Measurements from ENCODE around the gene ZACN.
"Not testable (repeated sequence)": the region's sequence is repeated elsewhere in the genome, so short reads cannot be mapped to it uniquely, and the experiment has no call there.

Gene ZACN

GRCh38 chr17:76078860-76079534 lies at the start of gene ZACN:
Gene ZACN (plus strand): TSS chr17:76079182. CDS start chr17:76079265, 83 bp downstream.
- DNase-seq, result no peak

GRCh38 chr17:76032073-76032779 lies 46.8 kb upstream of the ZACN start:
- no peak for DNase-seq

GRCh38 chr17:76032780-76033108 lies 46.2 kb upstream of the ZACN start:
- DNase-seq, result no peak

- no peak for DNase-seq
These were observed 45.8 kb upstream of the ZACN start for GRCh38 chr17:76033139-76033538.

DNA sequence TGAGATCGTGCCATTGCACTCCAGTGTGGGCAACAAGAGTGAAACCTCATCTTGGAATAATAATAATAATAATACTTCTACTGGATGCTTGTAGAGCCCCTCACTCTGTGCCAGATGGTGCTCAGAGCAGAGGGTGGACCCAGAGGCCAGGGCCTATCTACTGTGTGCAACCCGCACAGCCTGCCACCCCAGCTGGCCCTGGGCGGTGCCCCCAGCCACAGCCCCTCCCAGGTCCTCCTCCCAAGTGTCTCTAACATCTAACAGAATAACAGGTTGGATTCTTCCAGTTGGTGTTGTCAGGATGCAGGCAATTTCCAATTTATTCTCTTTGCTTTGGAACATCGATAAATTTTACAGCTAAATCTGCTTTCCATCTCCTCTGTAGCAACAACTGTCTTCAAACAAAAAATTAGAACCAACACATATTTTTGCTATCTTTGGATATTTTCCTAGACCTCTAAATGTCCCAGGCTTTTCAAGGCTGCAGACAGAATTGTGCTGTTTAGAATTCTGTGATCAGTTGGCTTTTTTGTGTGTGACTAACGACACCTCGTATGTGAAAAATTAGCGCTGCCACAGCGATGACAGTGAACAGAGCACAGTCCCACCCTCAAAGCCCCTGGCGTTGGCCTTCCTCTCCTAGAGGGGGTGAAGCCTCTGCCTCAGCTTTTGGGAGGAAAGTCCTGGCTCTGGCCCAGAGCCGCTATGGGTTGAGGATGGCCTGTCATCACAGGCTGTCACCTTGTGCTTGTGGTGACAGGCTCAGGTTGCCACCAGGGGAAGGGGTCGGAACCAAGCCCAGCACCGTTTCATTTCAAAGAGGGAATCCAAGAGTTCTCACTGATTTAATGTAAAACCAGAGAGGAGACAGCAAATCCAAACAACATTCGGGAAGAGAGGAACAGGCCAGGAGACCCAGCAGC lies 44.3 kb upstream of the ZACN start:
- DNase-seq, result no peak

DNA sequence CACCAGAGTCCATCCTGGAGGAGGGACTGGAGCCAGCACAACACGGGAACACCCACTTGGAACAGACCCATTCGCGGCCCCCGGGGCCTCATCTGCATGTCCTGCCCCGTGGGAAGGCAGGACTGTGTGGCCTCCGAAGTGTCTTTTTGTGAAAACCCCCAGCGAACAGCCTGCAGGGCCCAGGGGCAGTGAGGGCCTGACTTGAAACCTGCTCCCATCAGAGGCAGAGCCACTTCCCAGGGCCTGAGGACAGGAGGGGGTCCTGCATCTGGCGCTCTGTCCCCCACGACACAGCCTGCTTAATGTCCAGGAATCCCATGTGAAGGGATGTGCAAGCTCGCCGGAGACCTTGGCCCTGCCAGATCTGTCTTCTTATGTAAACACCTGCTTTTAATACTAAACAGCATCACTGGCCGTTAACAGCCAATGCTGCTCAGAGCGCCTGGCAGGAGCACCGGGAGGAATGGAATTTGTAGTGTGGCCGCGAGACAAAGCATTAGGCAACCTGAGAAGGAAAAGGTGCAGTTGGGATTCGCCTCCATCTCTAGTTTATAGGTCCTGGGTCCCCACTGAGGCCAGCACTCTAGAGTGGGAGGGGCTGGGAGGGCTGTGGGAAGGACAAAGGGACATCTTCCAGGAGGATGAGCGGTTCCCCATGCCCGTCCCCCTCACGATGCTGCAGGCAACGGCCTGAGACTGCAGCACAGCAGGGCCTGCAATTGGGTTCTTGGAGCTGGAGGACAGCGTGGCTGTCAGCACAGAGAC lies 42.3 kb upstream of the ZACN start:
- no peak for DNase-seq

GRCh38 chr17:76038050-76038449 lies 40.9 kb upstream of the ZACN start:
- DNase-seq, result no peak

- no peak for DNase-seq
These were observed 39.9 kb upstream of the ZACN start for GRCh38 chr17:76039121-76039520.

- no peak for DNase-seq
These were observed 38.6 kb upstream of the ZACN start for GRCh38 chr17:76040376-76040775.

GRCh38 chr17:76042868-76043267 lies 36.1 kb upstream of the ZACN start:
- not testable (repeated sequence) for DNase-seq

GRCh38 chr17:76044475-76045007 lies 34.4 kb upstream of the ZACN start:
- not testable (repeated sequence) for DNase-seq

DNA sequence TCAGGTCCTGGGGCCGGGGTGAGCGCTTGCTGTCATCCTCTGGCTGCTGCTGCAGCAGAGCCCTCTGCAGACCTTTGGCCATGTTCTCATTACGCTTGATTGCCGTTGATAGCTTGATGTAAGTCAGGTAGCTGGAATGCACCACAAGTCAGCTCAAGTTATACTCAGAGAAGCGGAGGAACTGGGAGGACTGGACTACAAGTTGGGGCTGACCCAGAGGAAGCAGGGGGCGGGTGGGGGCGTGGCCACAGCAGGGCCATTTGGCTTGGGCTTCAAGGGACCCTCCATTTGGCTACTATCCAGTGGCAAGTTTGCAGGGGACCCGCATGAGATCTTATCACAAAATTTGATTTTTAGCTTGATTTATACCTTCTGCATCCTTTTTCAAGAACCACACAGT lies 32.9 kb upstream of the ZACN start:
- DNase-seq, result no peak

DNA sequence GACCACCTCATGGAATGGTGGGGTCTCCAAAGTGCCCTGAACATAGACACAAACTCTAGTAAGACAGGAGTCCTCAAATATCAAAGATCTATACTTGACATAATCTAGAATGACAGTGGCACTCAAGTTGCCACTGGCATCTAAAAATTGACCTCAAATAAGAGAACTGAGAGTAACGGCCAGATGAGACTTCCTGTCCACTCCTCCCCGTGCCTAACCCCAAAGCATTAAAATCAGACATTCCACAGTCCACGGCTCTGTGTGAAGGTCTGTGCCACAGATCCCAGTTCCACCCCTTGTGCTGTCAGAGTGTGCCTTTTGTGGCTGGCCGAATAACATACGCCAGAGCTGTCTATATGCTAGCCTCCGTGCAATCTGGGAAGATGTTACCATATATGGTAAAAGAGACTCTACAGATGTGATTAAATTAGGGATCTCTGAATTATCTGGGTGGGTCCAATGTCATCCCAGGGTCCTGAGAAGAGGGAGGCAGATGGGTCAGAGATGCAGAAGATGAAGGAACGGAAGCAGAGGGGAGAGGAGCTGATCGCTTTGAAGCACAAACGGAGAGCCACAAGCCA lies 30.9 kb upstream of the ZACN start:
- no peak for DNase-seq

DNA sequence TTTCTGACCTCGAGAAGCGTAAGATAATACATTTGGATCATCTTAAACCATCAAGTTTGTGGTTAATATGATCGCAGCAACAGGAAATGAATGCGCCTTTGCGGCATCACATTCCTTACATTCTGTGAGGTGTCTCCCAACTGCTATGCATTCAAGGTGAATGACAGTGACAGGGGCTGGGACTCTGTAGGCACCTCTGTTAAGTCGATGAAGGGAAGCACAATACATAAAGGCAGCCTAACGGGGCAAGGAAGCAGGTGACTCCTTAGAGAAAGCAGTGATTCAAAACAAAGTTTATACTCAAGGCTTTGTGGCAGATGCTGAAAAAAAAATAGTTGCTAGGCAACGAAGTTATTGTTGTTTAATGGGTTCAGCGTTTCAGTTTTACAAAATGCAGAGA lies 30.3 kb upstream of the ZACN start:
- DNase-seq, result no peak

- DNase-seq, result no peak
These were observed 29.7 kb upstream of the ZACN start for GRCh38 chr17:76049239-76049638.

DNA sequence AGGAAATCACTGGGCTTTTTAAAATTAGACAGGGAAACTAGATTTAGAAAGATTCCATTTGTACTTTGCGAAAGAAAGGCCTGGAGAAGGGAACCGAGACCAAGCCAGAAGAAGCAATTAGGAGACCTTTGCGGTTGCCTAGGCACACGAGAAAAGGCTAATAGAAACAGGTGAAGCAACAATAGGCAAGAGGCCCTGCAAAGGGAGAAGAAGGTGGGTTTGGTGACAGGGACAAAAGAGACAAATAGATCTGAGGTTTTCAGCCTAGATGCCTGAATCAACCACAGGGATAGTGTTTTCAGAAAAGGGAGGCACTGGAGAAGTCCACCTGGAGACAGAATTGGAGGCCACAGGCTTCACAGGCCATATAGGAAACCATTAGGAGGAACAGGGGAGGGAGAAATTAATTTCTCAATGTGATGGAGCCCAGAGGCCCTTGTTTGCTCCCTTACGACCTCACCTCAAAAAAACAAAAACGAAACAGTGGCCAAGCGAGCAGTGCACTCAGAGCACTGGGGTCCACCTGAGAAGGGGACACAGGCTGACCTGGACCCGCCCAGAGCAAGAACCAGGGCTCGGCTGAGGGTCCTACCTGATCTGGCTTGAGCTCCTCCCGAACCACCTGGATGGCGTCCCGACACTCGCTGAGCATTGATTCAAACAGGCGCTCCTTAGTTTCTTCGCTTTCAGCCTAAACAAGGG lies 29.0 kb upstream of the ZACN start:
- DNase-seq, result no peak

- no peak for DNase-seq
These were observed 28.2 kb upstream of the ZACN start for GRCh38 chr17:76050538-76051467.

GRCh38 chr17:76051561-76051960 lies 27.4 kb upstream of the ZACN start:
- no peak for DNase-seq

GRCh38 chr17:76053246-76054111 lies 25.5 kb upstream of the ZACN start:
- DNase-seq, result no peak

- no peak for DNase-seq
These were observed 24.9 kb upstream of the ZACN start for GRCh38 chr17:76054112-76054476.
